ENCODE measurements around the gene JAG2.

The JAG2 gene

GRCh38 chr14:105197211-105197641 lies 28.6 kb upstream of the JAG2 start:
- Mint-ChIP-seq H3K4me1 (ENCODE audit: low read depth) (peaks cover 20% of the 10 kb centered on the region), H3K27ac (no peak overlapping the region), H3K9me3 (no peaks in the 10 kb centered on the region), H3K4me3 (no peak overlapping the region), H3K27me3 (ENCODE audit: low read depth) (peaks cover 24% of the 10 kb centered on the region), H3K36me3 (ENCODE audit: low read depth) (no peaks in the 10 kb centered on the region)

- Mint-ChIP-seq H3K27ac (no peak overlapping the region), H3K36me3 (ENCODE audit: low read depth) (no peaks in the 10 kb centered on the region), H3K4me1 (ENCODE audit: low read depth) (peaks cover 14% of the 10 kb centered on the region), H3K9me3 (no peaks in the 10 kb centered on the region), H3K4me3 (no peak overlapping the region), H3K27me3 (ENCODE audit: low read depth) (peaks cover 24% of the 10 kb centered on the region)
Observed at GRCh38 chr14:105196265-105196960, 27.8 kb upstream of the JAG2 start.

GRCh38 chr14:105195522-105196264 lies 27.1 kb upstream of the JAG2 start:
- H3K9me3 Mint-ChIP-seq = no peaks in the 10 kb centered on the region
- peaks cover 24% of the 10 kb centered on the region for H3K27me3 Mint-ChIP-seq (ENCODE audit: low read depth)
- no peak overlapping the region for H3K4me3 Mint-ChIP-seq
- peaks cover 14% of the 10 kb centered on the region for H3K4me1 Mint-ChIP-seq (ENCODE audit: low read depth)
- no peaks in the 10 kb centered on the region for H3K36me3 Mint-ChIP-seq (ENCODE audit: low read depth)
- H3K27ac Mint-ChIP-seq = no peak overlapping the region

- H3K9me3 Mint-ChIP-seq = no peaks in the 10 kb centered on the region
- peaks cover 14% of the 10 kb centered on the region for H3K4me1 Mint-ChIP-seq (ENCODE audit: low read depth)
- H3K27me3 Mint-ChIP-seq (ENCODE audit: low read depth) = peaks cover 24% of the 10 kb centered on the region
- no peak overlapping the region for H3K4me3 Mint-ChIP-seq
- H3K27ac Mint-ChIP-seq = no peak overlapping the region
- no peaks in the 10 kb centered on the region for H3K36me3 Mint-ChIP-seq (ENCODE audit: low read depth)
Observed at GRCh38 chr14:105195051-105195450, 26.5 kb upstream of the JAG2 start.

- H3K9me3 Mint-ChIP-seq = no peaks in the 10 kb centered on the region
- H3K27ac Mint-ChIP-seq = peak overlapping the region; percentile 37
- H3K4me3 Mint-ChIP-seq = peak overlapping the region; percentile 43
- peaks cover 14% of the 10 kb centered on the region for H3K4me1 Mint-ChIP-seq (ENCODE audit: low read depth)
- peaks cover 19% of the 10 kb centered on the region for H3K27me3 Mint-ChIP-seq (ENCODE audit: low read depth)
- no peaks in the 10 kb centered on the region for H3K36me3 Mint-ChIP-seq (ENCODE audit: low read depth)
Observed at GRCh38 chr14:105193916-105194782, 25.6 kb upstream of the JAG2 start.

GRCh38 chr14:105192866-105193731 lies 24.5 kb upstream of the JAG2 start:
- no peak overlapping the region for H3K27ac Mint-ChIP-seq
- peaks cover 21% of the 10 kb centered on the region for H3K27me3 Mint-ChIP-seq (ENCODE audit: low read depth)
- peaks cover 14% of the 10 kb centered on the region for H3K4me1 Mint-ChIP-seq (ENCODE audit: low read depth)
- H3K36me3 Mint-ChIP-seq (ENCODE audit: low read depth) = no peaks in the 10 kb centered on the region
- peaks cover 6% of the 10 kb centered on the region for H3K9me3 Mint-ChIP-seq
- no peak overlapping the region for H3K4me3 Mint-ChIP-seq

- Mint-ChIP-seq H3K4me1 (ENCODE audit: low read depth) (no peaks in the 10 kb centered on the region), H3K27me3 (ENCODE audit: low read depth) (peaks cover 7% of the 10 kb centered on the region), H3K9me3 (peaks cover 6% of the 10 kb centered on the region), H3K36me3 (ENCODE audit: low read depth) (no peaks in the 10 kb centered on the region), H3K27ac (no peak overlapping the region), H3K4me3 (no peak overlapping the region)
Observed at GRCh38 chr14:105187935-105188524, 19.5 kb upstream of the JAG2 start.

- Mint-ChIP-seq H3K9me3 (peaks cover 6% of the 10 kb centered on the region), H3K27ac (no peak overlapping the region), H3K27me3 (ENCODE audit: low read depth) (peaks cover 9% of the 10 kb centered on the region), H3K36me3 (ENCODE audit: low read depth) (no peaks in the 10 kb centered on the region), H3K4me1 (ENCODE audit: low read depth) (no peaks in the 10 kb centered on the region), H3K4me3 (no peak overlapping the region)
Observed at GRCh38 chr14:105187116-105187515, 18.5 kb upstream of the JAG2 start.

GRCh38 chr14:105185973-105186372 lies 17.4 kb upstream of the JAG2 start:
- no peaks in the 10 kb centered on the region for H3K4me1 Mint-ChIP-seq (ENCODE audit: low read depth)
- H3K27ac Mint-ChIP-seq = peak overlapping the region; percentile 36
- no peaks in the 10 kb centered on the region for H3K36me3 Mint-ChIP-seq (ENCODE audit: low read depth)
- peaks cover 6% of the 10 kb centered on the region for H3K9me3 Mint-ChIP-seq
- peaks cover 9% of the 10 kb centered on the region for H3K27me3 Mint-ChIP-seq (ENCODE audit: low read depth)
- H3K4me3 Mint-ChIP-seq = no peak overlapping the region

- Mint-ChIP-seq H3K4me3 (no peak overlapping the region), H3K27ac (no peak overlapping the region), H3K36me3 (ENCODE audit: low read depth) (no peaks in the 10 kb centered on the region), H3K27me3 (ENCODE audit: low read depth) (peaks cover 9% of the 10 kb centered on the region), H3K9me3 (peaks cover 6% of the 10 kb centered on the region), H3K4me1 (ENCODE audit: low read depth) (peaks cover 4% of the 10 kb centered on the region)
Observed at GRCh38 chr14:105185001-105185400, 16.4 kb upstream of the JAG2 start.

- Mint-ChIP-seq H3K27ac (no peak overlapping the region), H3K4me1 (ENCODE audit: low read depth) (peaks cover 4% of the 10 kb centered on the region), H3K27me3 (ENCODE audit: low read depth) (peaks cover 9% of the 10 kb centered on the region), H3K36me3 (ENCODE audit: low read depth) (no peaks in the 10 kb centered on the region), H3K9me3 (peaks cover 6% of the 10 kb centered on the region), H3K4me3 (no peak overlapping the region)
Observed at GRCh38 chr14:105184461-105184860, 15.9 kb upstream of the JAG2 start.

GRCh38 chr14:105182296-105183020 lies 13.9 kb upstream of the JAG2 start:
- peak overlapping the region; percentile 51 for H3K4me3 Mint-ChIP-seq
- no peaks in the 10 kb centered on the region for H3K36me3 Mint-ChIP-seq (ENCODE audit: low read depth)
- H3K27me3 Mint-ChIP-seq (ENCODE audit: low read depth) = peaks cover 4% of the 10 kb centered on the region
- H3K27ac Mint-ChIP-seq = peak overlapping the region; percentile 20
- peaks cover 4% of the 10 kb centered on the region for H3K4me1 Mint-ChIP-seq (ENCODE audit: low read depth)
- H3K9me3 Mint-ChIP-seq = no peaks in the 10 kb centered on the region

Data from T-helper 1 cell treated with Interleukin-12 subunit alpha and Interleukin-12 subunit beta and Interleukin-4 antibody, amounts not matched to agents 30 μg/mL and 1 μg/mL, for 36 hours (primary cell).